ENCODE results near the gene RUFY3. TPM values are rescaled to one million over a fixed set of nuclear protein-coding genes. Genes with fewer than 3 reads are reported as not detected.

RUFY3 gene
- total RNA-seq, 1 experiment from 2014 or later = 48.0 TPM

DNA sequence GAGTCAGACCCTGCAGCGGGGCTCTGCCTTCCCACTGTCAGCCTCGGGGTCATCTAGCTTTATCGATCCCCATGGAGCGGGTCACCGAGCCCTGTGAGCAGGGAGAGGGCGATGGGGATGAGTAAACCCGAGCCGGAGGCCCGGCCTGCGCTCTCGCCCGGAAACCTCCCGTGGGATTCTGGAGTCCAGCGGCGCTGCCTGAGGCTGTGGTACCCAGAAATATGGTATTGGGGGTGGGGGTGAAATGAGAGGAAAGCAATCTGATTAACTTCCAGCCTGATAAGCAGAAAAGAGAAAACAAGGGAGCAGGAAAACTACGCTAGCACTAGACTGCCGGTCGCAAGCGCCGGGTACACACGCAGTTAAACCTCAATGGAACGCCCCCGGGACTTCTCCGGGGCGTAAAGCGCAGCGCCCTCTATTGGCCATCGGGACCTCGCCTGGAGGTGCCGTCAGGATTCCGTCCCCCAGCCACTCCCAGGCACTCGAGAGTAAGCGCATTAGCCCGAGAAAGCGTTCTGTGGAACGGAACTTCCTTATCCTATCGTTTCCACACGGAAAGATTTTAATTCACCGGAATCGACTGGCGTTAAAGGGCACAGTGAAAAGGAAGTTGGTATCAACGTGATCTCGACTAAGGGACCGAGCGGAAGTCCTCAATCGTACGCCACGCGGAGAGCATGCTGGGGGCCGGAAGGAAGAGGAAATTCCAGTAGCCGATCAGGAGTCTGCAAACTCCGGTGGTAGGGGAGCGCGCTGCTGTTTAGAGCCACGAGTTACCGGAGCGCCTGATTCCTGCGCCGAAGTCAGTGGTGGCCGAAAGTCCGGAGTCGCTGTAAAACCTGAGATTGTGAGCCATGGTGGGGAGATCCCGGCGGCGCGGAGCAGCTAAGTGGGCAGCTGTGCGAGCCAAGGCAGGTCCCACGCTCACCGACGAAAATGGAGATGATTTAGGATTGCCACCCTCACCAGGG, 33.7 kb upstream of the RUFY3 start, which contains the start of gene UTP3:
TSS of gene UTP3 (plus strand) at position 712 of the 974 bp plus-strand sequence. CDS start at position 858, 146 bp downstream.
- Histone ChIP-seq H2AK5ac (ENCODE audit: insufficient read length, low read length) (no peak within 1 kb of the TSS), H2BK5ac (ENCODE audit: insufficient read length, low read length) (peak within 1 kb of the TSS; percentile 10), H4K5ac (ENCODE audit: insufficient read length, low read depth, low read length) (peak within 1 kb of the TSS; percentile 80), H3K27me3 (ENCODE audit: insufficient read depth, low read length) (no peaks in the 10 kb centered on the region), H2BK120ac (ENCODE audit: low read depth, low read length, poor library complexity, severe bottlenecking) (no peak within 1 kb of the TSS), H3K4me2 (ENCODE audit: insufficient read depth, insufficient read length, low read length) (peak within 1 kb of the TSS; percentile 97), H4K8ac (replicated peaks; ENCODE audit: insufficient read length, low read depth, low read length) (peak within 1 kb of the TSS; percentile 25), H2BK15ac (ENCODE audit: low read depth, low read length) (no peak within 1 kb of the TSS), H3K14ac (ENCODE audit: insufficient read depth, low read length) (peak within 1 kb of the TSS; percentile 79), H3K56ac (ENCODE audit: insufficient read length, low read depth, low read length) (peak within 1 kb of the TSS; percentile 30), H3K9ac (ENCODE audit: extremely low read depth, insufficient read length, low read length) (peak within 1 kb of the TSS; percentile 95), H3K18ac (ENCODE audit: insufficient read length, low read depth, low read length) (peak within 1 kb of the TSS; percentile 84), H3T11ph (ENCODE audit: low read length) (no peak within 1 kb of the TSS), H4K20me1 (ENCODE audit: control insufficient read depth, insufficient read depth, insufficient read length) (no peaks in the 10 kb centered on the region), H3K79me1 (ENCODE audit: insufficient read depth, low read depth, low read length, poor library complexity, severe bottlenecking) (no peaks in the 10 kb centered on the region), H3K9me3 (ENCODE audit: control insufficient read depth, low read depth, low read length) (no peaks in the 10 kb centered on the region), H3K4ac (ENCODE audit: low read depth, low read length) (no peak within 1 kb of the TSS; the same call in 1 of the 2 replicates), H2AFZ (ENCODE audit: low read length) (peak within 1 kb of the TSS; percentile 89), H3K4me1 (ENCODE audit: insufficient read depth, low read length) (peaks cover 5% of the 10 kb centered on the region), H3K23ac (ENCODE audit: insufficient read length, low read depth, low read length) (no peak within 1 kb of the TSS), H3K79me2 (ENCODE audit: insufficient read depth, low read length) (peaks cover 14% of the 10 kb centered on the region), H3K27ac (ENCODE audit: insufficient read length, low read depth, low read length) (peak within 1 kb of the TSS; percentile 63), H3K23me2 (ENCODE audit: insufficient read length, low read depth, low read length, poor library complexity, severe bottlenecking) (peaks cover 15% of the 10 kb centered on the region), H2BK12ac (ENCODE audit: insufficient read length, low read depth, low read length) (no peak within 1 kb of the TSS), H2BK20ac (ENCODE audit: low read depth, low read length, poor library complexity, severe bottlenecking) (no peak within 1 kb of the TSS), H4K91ac (ENCODE audit: insufficient read length, low read depth, low read length) (no peak within 1 kb of the TSS)
- peak; percentile 94 for DNase-seq
- peak within 1 kb of the TSS; percentile 96 to 100 for H3K4me3 Mint-ChIP-seq
- peaks cover 3% of the 10 kb centered on the region; the same call in 1 of the 2 replicates for H3K27me3 Mint-ChIP-seq (ENCODE audit: low read depth)
- peak within 1 kb of the TSS; percentile 98 to 100 (median 99) for H3K27ac Mint-ChIP-seq
- H3K36me3 Mint-ChIP-seq (ENCODE audit: insufficient read depth in 1 of 3, low read depth in 3 of 3) = peaks cover 8 to 31% (median 26%) of the 10 kb centered on the region in 3 experiments; a peak in 6 of 7 replicates
- WGBS (ENCODE audit: extremely low coverage, insufficient read length, low lambda C conversion rate) = no CpG with 5 or more reads among the region's 70 CpGs
- H3K4me1 Mint-ChIP-seq = peaks cover 21 to 28% of the 10 kb centered on the region in 2 experiments
- H3K9me3 Mint-ChIP-seq = no peaks in the 10 kb centered on the region; a peak in 1 of 5 replicates
- TF ChIP-seq, protein P1, sequence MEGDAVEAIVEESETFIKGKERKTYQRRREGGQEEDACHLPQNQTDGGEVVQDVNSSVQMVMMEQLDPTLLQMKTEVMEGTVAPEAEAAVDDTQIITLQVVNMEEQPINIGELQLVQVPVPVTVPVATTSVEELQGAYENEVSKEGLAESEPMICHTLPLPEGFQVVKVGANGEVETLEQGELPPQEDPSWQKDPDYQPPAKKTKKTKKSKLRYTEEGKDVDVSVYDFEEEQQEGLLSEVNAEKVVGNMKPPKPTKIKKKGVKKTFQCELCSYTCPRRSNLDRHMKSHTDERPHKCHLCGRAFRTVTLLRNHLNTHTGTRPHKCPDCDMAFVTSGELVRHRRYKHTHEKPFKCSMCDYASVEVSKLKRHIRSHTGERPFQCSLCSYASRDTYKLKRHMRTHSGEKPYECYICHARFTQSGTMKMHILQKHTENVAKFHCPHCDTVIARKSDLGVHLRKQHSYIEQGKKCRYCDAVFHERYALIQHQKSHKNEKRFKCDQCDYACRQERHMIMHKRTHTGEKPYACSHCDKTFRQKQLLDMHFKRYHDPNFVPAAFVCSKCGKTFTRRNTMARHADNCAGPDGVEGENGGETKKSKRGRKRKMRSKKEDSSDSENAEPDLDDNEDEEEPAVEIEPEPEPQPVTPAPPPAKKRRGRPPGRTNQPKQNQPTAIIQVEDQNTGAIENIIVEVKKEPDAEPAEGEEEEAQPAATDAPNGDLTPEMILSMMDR (conservative IDR thresholded peaks at IDR 0.05) = peak; percentile 99

All from H9 (cell line).